MM.1S (cell line): Measurements from ENCODE around the gene DTX4.

Experiments used
- EZH2 ChIP-seq: fragments of 300-600 bp; sonication (generic); optimal IDR thresholded peaks from 2 replicates; pipeline ENCODE3; 2017; ENCODE audit warnings: low read depth, mild to moderate bottlenecking, antibody characterized with exemption, low read length, mixed read lengths
- EZH2phosphoT487 ChIP-seq: fragments of 300-600 bp; sonication (generic); IDR thresholded peaks from 2 replicates; pipeline ENCODE4 v1.6.1; 2018; ENCODE audit warnings: antibody characterized with exemption, low read length
- TF ChIP-seq, protein P1 (sequence below): fragments of 300-600 bp; sonication (generic); IDR thresholded peaks from 2 replicates; pipeline ENCODE4 v1.5.1; 2016; ENCODE audit warnings: antibody characterized with exemption, low read length, mixed read lengths

DNA sequence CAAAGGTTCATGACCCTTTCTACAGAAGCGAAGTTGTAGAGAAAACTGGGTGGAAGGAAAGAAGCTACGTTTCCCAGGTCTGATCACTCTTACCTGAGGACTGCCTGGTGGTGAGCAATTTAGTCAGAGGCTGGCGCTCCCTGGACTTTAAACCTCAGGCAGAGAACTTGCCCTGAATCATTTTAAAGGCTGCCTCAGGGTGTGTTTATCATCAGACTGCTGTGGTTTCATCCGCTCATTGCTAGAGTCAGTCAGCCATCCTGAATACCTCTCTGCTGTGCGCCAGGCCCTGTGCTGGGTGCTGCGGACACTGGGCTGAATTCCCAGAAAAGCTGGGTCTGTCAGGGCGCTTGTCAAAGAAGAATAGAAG, 2.7 kb downstream of the DTX4 start:
- TF ChIP-seq EZH2: no peak
- TF ChIP-seq, protein P1, sequence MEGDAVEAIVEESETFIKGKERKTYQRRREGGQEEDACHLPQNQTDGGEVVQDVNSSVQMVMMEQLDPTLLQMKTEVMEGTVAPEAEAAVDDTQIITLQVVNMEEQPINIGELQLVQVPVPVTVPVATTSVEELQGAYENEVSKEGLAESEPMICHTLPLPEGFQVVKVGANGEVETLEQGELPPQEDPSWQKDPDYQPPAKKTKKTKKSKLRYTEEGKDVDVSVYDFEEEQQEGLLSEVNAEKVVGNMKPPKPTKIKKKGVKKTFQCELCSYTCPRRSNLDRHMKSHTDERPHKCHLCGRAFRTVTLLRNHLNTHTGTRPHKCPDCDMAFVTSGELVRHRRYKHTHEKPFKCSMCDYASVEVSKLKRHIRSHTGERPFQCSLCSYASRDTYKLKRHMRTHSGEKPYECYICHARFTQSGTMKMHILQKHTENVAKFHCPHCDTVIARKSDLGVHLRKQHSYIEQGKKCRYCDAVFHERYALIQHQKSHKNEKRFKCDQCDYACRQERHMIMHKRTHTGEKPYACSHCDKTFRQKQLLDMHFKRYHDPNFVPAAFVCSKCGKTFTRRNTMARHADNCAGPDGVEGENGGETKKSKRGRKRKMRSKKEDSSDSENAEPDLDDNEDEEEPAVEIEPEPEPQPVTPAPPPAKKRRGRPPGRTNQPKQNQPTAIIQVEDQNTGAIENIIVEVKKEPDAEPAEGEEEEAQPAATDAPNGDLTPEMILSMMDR: no peak
- TF ChIP-seq EZH2phosphoT487: no peak
